ENCODE data around the gene MIER2.
A peak's percentile ranks its signal among the peaks of the same experiment; 100 is the strongest.

The MIER2 gene

DNA sequence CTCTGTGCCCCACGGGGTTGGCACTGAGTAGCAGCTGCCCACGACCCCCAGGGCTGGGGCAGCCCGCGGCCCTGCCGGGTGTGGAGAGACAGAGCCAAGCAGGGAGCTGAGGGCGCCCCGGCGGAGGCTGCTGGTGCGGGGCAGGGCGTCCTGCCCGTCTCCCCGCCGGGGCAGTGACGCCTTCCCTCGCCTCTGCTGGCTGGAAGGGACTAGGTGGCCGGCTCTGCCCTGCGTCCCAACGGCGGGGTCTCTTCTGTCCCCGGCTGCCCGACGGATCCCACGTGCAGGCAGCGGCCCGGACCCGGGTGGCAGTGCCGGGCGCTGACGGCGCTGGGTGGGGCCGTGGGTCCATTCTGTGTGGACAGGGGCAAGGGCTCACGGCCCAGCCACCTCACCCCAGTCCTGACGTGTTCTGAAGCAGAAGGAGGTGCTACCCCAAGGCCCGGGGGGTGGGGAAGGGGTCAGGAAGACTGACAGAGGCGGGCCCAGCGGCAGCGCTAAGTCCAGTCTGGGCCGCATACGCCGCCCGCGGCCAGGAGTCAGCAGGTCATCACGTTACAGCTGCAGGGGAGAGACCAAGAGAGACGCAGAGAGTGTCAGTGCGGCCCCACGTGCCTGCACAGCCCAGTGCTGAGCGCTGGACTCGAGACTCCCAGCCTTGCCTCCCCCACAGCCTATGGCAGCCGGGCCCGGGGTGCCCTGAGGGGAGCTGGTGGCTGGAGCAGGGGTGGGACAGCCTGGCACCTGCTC is 38.3 kb downstream of the MIER2 start:
- DNase-seq, result no peak

DNA sequence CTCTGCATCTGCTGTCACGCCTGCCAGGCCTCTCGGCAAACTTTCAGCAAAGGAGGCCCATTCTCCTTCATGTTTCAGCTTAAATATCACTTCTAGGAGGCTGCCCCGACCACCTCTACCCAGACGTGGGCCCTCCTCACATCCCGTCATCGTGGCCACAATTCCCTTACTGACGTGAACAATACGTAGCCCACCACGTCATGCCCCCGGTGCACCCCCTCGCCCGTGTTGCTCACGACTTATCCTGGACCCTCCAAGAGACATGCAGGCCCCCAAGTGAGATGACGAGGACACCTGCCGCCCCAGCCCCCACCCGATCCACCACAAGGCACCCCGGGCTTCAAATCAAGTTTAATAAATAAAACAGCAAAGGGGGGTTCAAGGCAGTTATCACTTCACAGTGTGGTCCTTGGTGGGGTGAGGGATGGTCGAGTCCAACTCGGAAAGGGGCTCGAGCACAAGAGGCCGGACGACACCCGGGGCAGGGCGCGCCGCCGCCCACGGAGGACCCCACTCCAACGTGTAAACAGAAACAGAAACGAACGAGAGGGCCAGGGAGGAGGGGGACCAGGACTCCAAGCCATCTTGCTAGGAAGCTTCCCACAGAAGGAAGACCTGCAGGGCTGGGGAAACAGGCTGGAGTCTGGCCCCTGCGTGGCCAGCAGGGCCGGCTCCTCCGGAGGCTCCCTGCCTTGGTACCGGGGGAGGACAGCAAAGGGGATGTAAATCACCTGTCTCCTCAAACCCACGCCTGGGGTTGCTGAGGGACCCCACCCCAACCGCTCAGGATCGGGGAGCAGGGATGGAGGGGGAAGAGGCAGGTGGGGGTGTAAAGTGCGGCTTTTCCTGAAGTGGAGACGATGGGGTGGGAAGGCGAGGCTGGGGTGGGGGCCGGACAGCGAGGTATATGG is 39.1 kb downstream of the MIER2 start:
- no peak for DNase-seq

DNA sequence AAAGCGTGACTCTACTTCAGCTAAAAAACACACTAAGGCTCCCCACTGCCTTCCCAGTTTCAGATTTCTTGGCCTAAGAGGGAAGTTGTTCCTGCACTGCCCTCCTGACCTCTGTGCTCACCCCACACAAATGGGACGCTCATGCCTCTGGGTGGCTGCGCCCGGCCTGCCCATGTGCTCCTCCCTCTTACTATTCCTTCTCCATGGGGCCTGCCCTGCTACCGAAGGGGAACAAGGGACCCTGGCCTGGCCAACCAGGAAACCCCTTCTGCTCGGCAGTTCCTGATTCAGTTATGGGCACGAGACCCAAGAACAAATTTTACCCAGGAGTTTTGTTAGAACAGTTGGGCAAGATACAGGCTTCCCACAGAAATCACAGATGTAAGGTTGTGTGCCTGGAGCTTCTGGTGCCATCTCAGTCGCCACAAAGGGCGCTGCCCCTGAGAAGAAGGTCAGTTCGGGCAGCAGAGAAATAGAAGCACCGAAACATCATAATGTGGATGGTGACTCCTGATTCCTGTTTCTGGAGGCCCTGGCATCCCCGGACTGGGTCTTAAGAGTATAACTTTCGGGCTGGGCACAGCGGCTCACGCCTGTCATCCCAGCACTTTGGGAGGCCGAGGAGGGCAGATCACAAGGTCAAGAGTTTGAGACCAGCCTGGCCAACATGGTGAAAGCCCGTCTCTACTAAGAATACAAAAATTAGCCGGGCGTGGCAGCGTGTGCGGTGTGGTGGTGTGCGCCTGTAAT is 47.9 kb downstream of the MIER2 start:
- no peak for DNase-seq

DNA sequence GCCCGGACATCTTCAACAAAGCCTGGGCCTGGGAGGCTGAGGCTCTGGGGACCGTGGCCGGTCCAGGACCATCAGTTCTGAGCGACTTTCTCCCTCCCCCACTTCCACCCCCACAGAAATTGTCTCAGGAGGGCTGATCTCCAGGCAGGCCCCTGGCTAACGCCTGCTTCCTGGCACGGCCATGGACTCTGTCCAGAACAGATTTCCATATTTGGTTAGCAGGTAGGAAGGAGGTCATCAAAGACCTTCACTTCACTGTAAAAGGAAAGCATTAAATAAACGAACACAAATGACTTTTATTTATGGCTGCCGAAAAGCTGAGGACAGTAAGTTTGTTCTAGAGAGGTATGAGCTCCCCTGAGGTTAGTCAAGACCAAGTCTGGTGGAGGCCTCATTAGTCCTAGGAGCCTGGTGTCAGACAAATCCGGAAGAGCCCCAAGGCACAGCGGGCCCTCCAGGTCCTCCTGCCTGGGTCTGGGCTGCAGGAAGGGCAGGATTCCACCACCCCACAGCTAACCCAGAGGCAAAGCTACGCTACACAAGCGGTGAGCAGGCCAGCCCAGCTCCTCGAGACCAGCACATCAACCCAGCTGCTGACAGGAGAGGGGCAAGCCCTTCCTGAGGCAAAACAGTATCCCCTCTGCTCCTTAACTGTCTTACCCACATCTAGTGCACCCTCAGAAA is 48.8 kb downstream of the MIER2 start:
- DNase-seq, result no peak

DNA sequence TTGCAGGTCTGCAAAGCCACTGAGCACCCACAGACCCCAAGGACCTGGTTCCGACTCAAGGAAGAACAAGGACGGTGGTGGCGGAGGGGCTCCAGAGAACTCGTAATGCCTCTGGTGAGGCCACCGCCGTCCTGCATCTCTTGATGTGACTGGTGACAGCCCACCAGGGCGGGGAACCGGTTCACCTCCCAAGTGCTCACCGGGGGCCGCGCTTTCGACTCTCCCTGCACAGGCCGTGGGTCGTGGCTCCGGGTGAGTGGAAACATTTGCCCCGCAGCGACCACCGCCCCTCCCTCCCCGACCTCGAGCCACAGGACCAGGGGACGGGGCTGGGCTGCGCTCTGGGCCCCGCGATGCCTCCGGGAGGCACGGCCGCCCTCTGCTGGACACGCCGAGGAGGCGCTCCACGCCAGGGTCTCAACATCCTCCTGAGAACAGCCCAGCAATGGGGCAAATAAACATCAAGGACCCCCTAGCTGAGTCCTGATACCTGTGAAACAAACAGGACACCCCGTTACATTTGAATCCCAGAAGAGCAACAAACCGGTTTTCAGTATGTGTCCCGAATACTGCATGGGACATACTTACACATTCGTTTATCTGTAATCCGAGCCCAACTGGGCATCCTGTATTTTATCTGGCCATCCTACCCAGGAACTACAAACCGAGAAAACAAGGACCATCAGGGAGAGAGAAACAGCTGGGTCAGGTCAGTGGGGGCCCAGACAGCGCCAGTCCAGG is 49.5 kb downstream of the MIER2 start:
- DNase-seq, result peak; percentile 39

DNA sequence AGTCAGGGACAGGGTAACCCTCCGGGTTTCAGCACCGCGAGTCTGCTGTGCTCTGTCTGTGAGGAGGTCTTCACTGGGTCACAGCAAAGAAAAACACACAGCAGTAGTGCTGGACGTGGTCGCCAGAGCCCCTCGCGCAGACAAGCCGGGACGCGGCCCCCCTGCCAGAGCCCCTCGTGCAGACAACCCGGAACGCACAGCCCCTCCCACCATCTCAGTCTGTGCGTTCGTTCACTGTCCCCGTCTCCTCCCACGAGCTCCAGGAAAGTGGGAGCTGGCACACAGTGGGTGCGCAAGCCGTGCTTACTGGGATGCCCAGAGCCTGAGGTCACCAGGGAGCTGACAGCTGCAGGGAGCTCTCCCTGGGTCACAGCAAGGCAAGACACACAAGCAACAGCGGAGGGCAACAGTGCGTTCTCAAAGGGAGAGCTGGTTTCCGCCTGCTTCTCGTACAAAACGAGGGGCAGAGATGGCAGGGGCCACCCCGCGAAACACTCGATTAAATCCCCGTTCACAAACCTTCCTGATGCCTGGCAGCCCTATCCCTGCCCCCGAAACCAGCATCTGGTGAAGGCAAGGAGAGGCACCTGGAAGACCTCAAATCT is 50.2 kb downstream of the MIER2 start:
- no peak for DNase-seq

DNA sequence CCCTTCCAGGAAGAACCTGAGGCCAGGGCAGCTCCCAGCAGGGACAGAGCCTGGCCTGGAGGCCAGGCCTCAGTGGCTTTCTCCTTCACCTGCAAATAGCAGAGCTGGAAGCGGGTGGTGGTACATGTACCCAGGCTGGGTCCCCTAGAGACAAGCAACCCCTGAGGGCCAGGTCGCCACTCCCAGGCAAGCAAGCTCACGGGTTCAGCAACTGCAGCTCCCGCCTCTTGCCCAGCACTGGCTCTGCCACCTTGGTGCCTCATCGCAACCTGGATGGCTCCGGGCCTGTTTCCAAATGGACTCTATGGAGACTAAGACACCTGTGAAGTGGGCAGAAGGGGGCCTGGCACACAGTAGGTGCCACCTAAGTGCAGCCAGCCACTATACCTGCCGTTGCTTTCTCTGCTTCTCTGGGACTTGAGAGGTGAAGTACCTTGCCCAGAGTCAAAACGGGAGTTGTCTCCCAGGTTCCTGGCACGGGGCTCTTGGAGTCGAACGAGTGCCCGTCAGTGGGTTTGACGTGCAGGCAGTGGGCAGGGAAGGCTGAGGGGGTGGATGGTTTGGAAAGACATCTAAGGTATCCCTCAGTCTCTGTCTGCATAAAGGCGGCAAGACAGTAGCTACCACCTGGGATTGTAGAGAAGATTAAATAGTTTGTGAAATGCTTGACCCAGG is 51.0 kb downstream of the MIER2 start:
- no peak for DNase-seq

DNA sequence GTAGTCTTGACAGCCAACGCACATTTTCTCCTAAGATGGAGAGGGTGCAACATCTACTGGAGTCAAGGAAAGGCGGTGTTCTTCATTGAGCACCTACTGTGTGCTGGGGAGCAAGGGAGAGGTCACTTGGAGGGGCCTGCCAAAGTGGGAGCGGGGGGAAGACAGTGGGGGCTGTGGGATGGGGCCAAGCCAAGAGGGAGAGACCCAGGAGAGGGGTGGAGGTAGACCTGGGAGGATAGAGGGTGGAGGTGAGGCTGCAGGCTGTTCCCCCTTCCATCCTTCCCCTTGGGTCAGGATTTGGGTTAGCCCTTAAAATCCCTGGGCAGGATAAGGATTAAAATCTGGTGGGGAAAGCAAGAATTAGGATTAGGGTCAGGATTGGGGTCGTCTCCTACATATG is 51.6 kb downstream of the MIER2 start:
- no peak for DNase-seq

DNA sequence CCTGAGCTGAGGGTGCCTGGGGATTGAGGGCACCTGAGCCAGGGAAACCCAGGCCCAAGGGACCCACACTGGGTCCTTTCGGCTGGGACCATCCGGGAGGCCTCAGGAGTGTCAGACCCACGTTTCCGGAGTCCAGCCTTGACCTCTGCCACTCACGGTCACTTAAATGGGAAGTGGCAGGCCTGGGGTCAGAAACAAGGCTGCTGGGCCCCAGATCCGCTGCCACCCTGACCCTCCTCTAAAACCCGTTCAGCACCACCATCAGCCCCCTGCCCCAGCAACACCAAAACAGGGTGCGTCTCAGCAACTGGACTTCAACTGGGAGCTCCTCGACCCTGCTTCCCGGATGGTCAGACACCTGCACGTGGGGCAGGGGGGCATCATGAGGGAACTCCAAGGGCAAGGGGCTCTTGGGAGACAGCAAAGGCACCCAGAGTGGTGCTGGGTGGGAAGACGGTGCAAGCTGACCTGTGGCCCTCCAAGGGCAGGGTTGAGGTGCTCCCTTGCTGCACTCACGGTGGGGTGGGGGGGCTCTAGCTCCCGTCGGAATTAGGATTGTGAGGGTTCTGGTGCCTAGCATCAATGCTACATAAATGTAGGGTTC is 52.2 kb downstream of the MIER2 start:
- no peak for DNase-seq

DNA sequence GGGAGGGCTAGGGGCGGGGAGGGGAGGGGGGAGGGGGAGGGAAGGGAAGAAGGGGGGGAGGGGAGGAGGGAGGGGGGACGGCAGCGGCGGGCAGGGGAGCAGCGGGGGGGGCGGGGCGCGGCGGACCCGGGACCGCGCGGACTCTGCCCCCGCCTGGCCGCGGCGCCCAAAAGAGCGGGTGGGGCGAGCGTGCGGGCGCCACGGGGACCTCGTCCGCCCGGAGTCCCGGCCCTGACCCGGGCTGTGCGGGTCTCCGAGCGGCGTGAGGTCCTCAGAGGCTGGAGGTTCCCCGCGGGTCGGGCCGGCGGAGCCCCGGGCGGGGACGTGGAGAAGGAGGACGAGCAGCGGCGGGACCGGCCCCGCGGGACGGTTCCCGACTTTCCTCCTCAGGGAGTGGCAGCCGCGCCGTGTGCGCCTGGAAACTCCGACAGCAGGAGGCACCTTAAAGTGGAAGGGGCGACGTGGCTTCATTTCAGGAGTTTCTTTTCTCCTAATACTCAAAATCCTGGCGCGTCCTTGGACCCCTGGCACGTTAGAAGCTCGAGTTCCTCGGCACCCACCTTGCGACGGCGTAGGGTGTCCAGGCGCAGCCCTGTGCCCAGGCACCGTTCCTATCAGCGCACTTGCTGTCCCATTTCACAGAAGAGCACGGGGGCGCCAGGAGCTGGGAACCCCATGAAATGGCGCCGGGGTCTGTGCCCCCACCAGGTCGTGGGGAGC is 52.9 kb downstream of the MIER2 start:
- no peak for DNase-seq

DNA sequence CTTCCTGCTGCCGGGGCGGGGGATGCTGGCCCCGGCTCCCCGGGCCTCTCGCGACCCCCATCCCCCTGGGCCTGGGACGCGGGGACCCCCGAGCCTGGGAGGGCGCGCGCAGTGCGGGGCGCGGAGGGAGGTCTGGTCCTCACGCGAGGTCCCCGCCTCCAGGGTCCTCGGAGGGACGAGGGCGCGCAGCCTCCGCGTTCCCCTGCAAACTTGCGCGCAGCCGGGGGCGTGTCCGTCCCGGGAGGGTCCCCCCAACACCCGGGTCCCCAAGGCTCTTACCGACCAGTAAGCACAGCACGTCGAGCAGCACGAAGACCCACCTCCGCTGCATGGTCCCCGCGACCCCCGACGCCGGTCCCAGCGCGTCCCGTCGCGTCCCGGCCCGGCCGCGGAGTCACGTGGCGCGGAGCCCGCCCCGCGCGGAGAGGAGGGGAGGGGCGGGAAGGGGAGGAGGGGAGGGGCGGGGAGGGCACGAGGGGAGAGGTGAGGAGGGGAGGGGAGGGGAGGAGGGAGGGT is 53.5 kb downstream of the MIER2 start, which contains the start of gene PLPP2:
TSS of gene PLPP2 (minus strand) at position 398 of the 516 bp plus-strand sequence. CDS start at position 331, 67 bp downstream.
- DNase-seq, result no peak

DNA sequence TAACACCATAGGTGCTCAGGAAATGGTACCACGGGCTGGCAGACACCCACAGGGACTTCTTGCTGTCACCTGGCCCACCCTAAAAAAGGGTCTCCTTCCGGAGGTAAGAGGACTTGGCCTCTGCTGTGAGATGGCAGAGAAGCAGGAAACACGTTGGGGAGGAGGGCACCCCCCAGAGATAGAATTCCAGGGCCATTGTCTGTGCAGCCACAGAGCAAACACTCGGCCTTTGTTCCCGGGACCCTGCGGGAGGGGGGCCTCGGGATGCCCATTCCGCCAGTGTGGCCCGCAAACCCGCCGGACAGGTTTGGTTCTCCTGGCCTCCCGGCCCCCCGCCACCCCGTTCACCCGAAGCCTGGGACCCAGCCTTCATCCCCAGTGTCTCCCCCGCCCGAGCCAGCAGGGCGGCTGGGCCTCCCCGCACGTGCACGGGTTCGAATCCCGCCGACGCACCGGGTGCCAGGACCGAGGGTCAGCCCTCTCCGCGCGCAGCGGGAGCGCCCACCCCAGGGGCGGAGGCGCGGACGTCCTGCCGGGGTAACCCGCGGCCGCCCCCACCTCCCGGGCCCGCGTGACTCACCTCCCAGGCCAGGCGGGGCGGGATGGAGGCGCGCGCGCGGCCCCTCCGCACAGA is 54.1 kb downstream of the MIER2 start:
- no peak for DNase-seq

DNA sequence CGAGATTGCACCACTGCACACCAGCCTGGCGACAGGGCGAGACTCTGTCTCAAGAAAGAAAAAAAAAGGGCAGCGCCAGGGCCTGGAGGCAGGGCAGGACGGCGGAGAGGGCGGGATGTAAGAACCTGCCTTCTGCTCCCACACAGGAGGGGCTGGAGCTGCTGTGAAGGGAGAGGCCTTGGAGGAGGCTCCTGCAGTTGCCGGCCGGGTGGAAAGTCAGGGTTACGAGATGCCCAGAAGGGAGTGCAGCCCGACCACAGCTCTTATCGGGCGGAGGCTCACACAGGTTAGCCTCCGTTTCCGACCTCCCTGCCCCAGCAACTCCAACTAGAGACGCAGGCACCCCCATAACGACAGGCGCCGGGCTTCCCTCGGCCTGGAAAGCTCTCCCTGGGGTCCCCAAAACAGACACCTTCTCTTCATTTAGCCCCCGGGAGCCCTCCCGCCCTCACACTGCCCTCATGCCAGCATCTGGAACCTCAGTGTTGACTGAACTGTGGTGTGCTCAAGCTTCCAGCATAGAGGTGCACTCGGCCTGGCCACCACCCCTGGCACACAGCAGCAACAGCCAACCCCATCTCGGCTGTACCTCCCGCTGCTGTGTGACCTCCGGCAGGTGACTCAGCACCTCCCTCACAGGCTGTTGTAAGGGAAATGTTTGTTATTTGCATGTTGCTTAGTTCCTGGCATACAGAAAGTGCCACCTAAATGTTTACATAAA is 54.8 kb downstream of the MIER2 start:
- no peak for DNase-seq

DNA sequence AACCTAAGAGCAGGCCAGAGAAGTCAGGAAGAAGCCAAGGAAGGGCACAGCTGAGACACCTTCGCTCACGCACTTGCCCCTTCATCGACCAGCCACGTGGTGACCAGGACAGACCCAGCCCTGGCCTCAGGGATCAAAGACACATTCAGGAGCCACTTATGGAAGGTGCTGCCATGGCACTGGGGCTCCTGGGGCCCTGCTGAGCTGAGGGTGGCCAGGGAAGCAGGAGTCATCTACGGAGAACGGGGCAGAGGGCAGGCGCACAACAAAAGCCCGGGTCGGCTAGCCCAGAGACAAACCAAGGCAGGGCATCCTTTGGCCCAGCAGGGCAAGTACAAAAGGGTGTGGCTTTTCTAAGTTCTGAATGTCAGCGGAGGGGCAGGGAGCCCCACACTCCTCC is 55.7 kb downstream of the MIER2 start:
- DNase-seq, result no peak

DNA sequence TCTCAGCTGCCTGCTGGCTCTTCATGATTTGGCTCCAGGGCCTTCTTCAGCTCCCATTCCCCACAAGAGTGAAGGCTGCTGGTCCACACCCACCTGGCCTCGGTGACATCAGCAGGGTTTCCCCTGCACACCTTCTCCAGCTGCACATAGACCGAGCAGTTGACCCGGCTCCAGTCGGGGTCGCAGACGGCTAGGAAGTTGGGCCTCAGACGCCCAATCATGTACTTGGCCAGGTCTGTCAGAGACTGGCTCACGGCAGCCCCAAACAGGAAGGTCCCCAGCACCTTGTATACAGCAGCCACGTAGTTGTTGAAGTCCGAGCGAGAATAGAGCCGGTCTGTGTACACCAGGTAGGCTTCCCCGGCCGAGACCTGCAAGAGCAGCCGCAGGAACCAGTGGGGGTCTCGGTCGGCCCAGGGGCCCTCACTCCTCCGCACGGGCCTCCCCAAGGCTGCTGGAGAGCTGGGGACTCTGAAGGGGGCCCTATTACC is 57.2 kb downstream of the MIER2 start:
- DNase-seq, result no peak

DNA sequence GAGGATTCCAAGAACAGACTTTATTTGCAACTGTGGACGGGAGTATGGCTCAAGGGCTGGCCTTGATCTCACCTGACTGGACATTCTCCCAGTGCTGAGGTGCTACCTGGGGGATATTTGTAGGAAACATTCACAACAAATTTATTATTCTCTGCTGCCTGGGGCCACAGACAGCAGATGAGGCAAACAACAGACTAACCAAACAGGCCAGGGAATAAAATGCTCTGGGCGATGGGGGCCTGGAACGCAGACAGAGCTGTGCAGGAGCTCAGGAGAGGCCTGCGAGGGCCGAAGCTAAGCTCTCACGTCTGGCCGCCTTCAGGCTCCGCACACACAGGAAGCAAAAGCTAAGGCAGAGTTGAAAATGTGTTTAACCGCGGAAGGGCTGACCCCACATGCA is 61.2 kb downstream of the MIER2 start:
- no peak for DNase-seq

DNA sequence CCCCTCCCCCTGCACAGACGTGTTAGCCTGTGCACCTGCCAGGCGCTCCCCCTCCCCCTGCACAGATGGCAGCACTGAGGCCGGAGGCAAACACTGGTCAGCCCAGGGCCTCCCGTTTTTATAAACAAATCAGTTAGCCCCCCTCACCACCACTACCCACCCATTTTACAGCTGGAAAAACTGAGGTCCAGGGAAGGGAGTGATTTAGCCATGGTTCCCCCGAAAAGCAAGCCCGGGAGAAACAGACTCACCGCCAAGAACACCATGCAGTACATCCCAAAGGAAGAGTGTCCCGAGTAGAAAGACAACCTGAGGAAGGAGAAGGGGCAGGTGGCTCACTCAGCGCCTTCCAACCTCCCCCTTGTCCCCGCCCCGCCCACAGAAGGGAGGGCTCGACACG is 62.1 kb downstream of the MIER2 start:
- DNase-seq, result peak; percentile 16

DNA sequence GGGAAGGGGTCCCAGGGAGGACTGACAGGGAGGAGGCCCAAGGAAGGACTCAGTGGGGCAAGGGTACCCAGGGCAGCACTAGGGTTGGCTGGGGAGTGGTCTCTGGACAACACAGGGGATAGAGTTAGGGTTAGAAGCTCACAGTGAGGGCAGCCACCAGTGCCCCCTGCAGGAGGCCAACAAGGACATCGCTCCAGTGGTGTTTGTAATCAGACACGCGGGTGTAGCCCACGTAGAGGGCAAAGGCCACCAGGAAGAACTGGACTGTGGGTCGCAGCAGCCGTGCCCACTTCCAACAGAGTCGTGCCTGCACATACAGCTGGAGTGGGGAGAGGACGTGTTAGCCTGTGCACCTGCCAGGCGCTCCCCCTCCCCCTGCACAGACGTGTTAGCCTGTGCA is 62.6 kb downstream of the MIER2 start:
- DNase-seq, result no peak
